H1 (cell line): ENCODE data around the gene VENTX. TPM values are rescaled to one million over a fixed set of nuclear protein-coding genes. Genes with fewer than 3 reads are reported as not detected.

Experiments used
- CTCF ChIA-PET: fragments of 300-600 bp; sonication (Branson Sonifier 250); formaldehyde crosslinking; loops from one replicate; lab custom pipeline; 2021; ENCODE audit not compliant: partially characterized antibody; lab: Charles Lee
- POLR2A ChIA-PET: fragments of 300-600 bp; sonication (Branson Sonifier 250); formaldehyde crosslinking; loops from one replicate; lab custom pipeline; 2021; ENCODE audit warnings: inconsistent platforms; ENCODE audit not compliant: partially characterized antibody; lab: Charles Lee
- DNase-seq, 2 experiments: peaks; one replicate each; pipeline versions ENCODE4 v3.0.0 to v3.0.0-alpha.2; 2010 to 2022; ENCODE audit warnings: low spot score in 2 of 2, low read depth in 1 of 2, mixed read lengths in 1 of 2
- FAIRE-seq: peaks from 2 replicates; lab custom pipeline; 2011; peaks lifted over from hg19 to GRCh38; lab: Jason Lieb, UNC
- H2AFZ ChIP-seq: 2 replicates; pipeline ENCODE4 v1.8.1; 2012; ENCODE audit warnings: low read length, inconsistent platforms
- H2AK5ac ChIP-seq: 2 replicates; pipeline ENCODE4 v1.6.1; 2013; ENCODE audit warnings: low read depth, low read length
- H2BK120ac ChIP-seq: replicated peaks from 2 replicates; pipeline ENCODE3; 2013; ENCODE audit warnings: low read depth, low read length, inconsistent platforms
- H2BK12ac ChIP-seq: 2 replicates; pipeline ENCODE4 v1.6.1; 2013; ENCODE audit warnings: low read depth, low read length
- H2BK15ac ChIP-seq: 2 replicates; pipeline ENCODE4 v1.6.1; 2013; ENCODE audit warnings: low read length
- H2BK20ac ChIP-seq: 2 replicates; pipeline ENCODE4 v1.6.1; 2013; ENCODE audit warnings: low read length
- H2BK5ac ChIP-seq: 2 replicates; pipeline ENCODE4 v1.6.1; 2013; ENCODE audit warnings: low read depth, low read length
- H3K14ac ChIP-seq: 2 replicates; pipeline ENCODE4 v1.6.1; 2013; ENCODE audit warnings: inconsistent platforms; ENCODE audit not compliant: insufficient read length
- H3K18ac ChIP-seq: 2 replicates; pipeline ENCODE4 v1.6.1; 2013; ENCODE audit warnings: low read length; ENCODE audit errors: extremely low read depth
- H3K23ac ChIP-seq: 2 replicates; pipeline ENCODE4 v1.6.1; 2013; ENCODE audit warnings: inconsistent platforms; ENCODE audit not compliant: insufficient read length
- H3K23me2 ChIP-seq: 2 replicates; pipeline ENCODE4 v1.6.1; 2013; ENCODE audit warnings: low read depth, low read length
- H3K27ac ChIP-seq: 2 replicates; pipeline ENCODE4 v1.6.1; 2011; ENCODE audit warnings: low read depth, low read length, inconsistent platforms
- H3K27me3 ChIP-seq, 4 experiments: replicated peaks in 1 of 4; 1 replicate in 1 of 4; 2 replicates in 3 of 4; pipeline versions ENCODE4 v1.6.1 to v1.8.1; 2011 to 2013; ENCODE audit warnings: low read length in 3 of 4, mild to moderate bottlenecking in 3 of 4, inconsistent platforms in 2 of 4, mixed read lengths in 2 of 4, moderate library complexity in 1 of 4; ENCODE audit not compliant: control insufficient read depth in 3 of 4, insufficient read depth in 3 of 4; ENCODE audit errors: extremely low read depth in 1 of 4
- H3K36me3 ChIP-seq, 4 experiments: 2 replicates each; pipeline versions ENCODE4 v1.6.1 to v1.8.1; 2011 to 2013; ENCODE audit warnings: mild to moderate bottlenecking in 4 of 4, low read length in 3 of 4, moderate library complexity in 2 of 4, control low read depth in 1 of 4, inconsistent platforms in 1 of 4; ENCODE audit not compliant: insufficient read depth in 4 of 4, control insufficient read depth in 2 of 4
- H3K4ac ChIP-seq: replicated peaks from 2 replicates; pipeline ENCODE3; 2013; ENCODE audit warnings: low read length, low read depth, mixed read lengths, inconsistent platforms; ENCODE audit not compliant: insufficient read length
- H3K4me1 ChIP-seq, 4 experiments: replicated peaks in 1 of 4; 1 replicate in 1 of 4; 2 replicates in 3 of 4; pipeline versions ENCODE4 v1.6.1 to v1.8.1; 2011 to 2013; ENCODE audit warnings: low read length in 3 of 4, inconsistent platforms in 2 of 4, mixed read lengths in 1 of 4; ENCODE audit not compliant: insufficient read depth in 4 of 4, control insufficient read depth in 3 of 4
- H3K4me2 ChIP-seq, 2 experiments: 2 replicates each; pipeline versions ENCODE4 v1.6.1 to v1.8.1; 2011 to 2013; ENCODE audit warnings: low read depth in 2 of 2, low read length in 2 of 2, control low read depth in 1 of 2, inconsistent platforms in 1 of 2, mild to moderate bottlenecking in 1 of 2; ENCODE audit not compliant: insufficient read depth in 1 of 2
- H3K4me3 ChIP-seq, 4 experiments: fragments of 200-600, 300-600 bp in 1 of 4; sonication (generic), shearing (Covaris generic), sonication (Bioruptor Twin) in 1 of 4; 2 replicates each; pipeline versions ENCODE4 v1.5.1 to v1.8.1; 2011 to 2016; ENCODE audit warnings: low read length in 4 of 4, low read depth in 3 of 4, control low read depth in 2 of 4, inconsistent platforms in 2 of 4, mild to moderate bottlenecking in 2 of 4, mixed read lengths in 1 of 4, moderate library complexity in 1 of 4; ENCODE audit not compliant: insufficient read depth in 2 of 4; ENCODE audit errors: extremely low read depth in 1 of 4
- H3K56ac ChIP-seq: replicated peaks from 2 replicates; pipeline ENCODE3; 2013; ENCODE audit warnings: low read depth, mild to moderate bottlenecking, mixed read lengths, low read length, inconsistent platforms; ENCODE audit not compliant: insufficient read length
- H3K79me1 ChIP-seq: 2 replicates; pipeline ENCODE4 v1.6.1; 2013; ENCODE audit warnings: low read depth, low read length, control low read depth
- H3K79me2 ChIP-seq, 2 experiments: 2 replicates each; pipeline versions ENCODE4 v1.6.1 to v1.8.1; 2012 to 2013; ENCODE audit warnings: low read length in 2 of 2, mild to moderate bottlenecking in 2 of 2, inconsistent platforms in 1 of 2; ENCODE audit not compliant: insufficient read depth in 2 of 2, control insufficient read depth in 1 of 2
- H3K9ac ChIP-seq, 4 experiments: replicated peaks in 1 of 4; 1 replicate in 1 of 4; 2 replicates in 3 of 4; pipeline versions ENCODE4 v1.6.1 to v1.8.1; 2011 to 2013; ENCODE audit warnings: low read depth in 3 of 4, low read length in 3 of 4, control low read depth in 2 of 4, mild to moderate bottlenecking in 2 of 4, moderate library complexity in 2 of 4, inconsistent platforms in 1 of 4; ENCODE audit errors: extremely low read depth in 1 of 4
- H3K9me3 ChIP-seq, 2 experiments: 2 replicates each; pipeline versions ENCODE4 v1.6.1 to v1.8.1; 2012 to 2013; ENCODE audit warnings: mild to moderate bottlenecking in 2 of 2, moderate library complexity in 2 of 2, control low read depth in 1 of 2, inconsistent platforms in 1 of 2, low read depth in 1 of 2, low read length in 1 of 2, mixed read lengths in 1 of 2; ENCODE audit not compliant: insufficient read depth in 2 of 2
- H4K20me1 ChIP-seq, 2 experiments: replicated peaks in 1 of 2; 2 replicates each; pipeline versions ENCODE3 to v1.8.1; 2011 to 2013; ENCODE audit warnings: inconsistent platforms in 2 of 2, low read length in 2 of 2, mild to moderate bottlenecking in 1 of 2; ENCODE audit not compliant: insufficient read depth in 2 of 2, control insufficient read depth in 1 of 2
- H4K5ac ChIP-seq: 2 replicates; pipeline ENCODE4 v1.6.1; 2013; ENCODE audit warnings: low read length, low read depth, mixed read lengths, inconsistent platforms; ENCODE audit not compliant: insufficient read length
- H4K8ac ChIP-seq: 2 replicates; pipeline ENCODE4 v1.8.0; 2013; ENCODE audit warnings: mild to moderate bottlenecking, moderate library complexity, low read length, inconsistent platforms; ENCODE audit not compliant: insufficient read depth; ENCODE audit errors: extremely low read depth
- H4K91ac ChIP-seq: replicated peaks from 2 replicates; pipeline ENCODE3; 2013; ENCODE audit warnings: low read length, mixed read lengths, inconsistent platforms; ENCODE audit not compliant: insufficient read length
- ASH2L ChIP-seq: fragments of 200-600, 300-600 bp; sonication (generic); IDR thresholded peaks from one replicate; pipeline ENCODE4 v1.7.1; 2017; ENCODE audit warnings: low read length
- CBX8 ChIP-seq: fragments of 300-800, 300-1000 bp; sonication (generic); IDR thresholded peaks from 2 replicates; pipeline ENCODE4 v1.7.1; 2016; ENCODE audit warnings: low read depth, low read length, borderline replicate concordance
- HDAC2 ChIP-seq, 2 experiments: fragments of 300-600 bp in 1 of 2; sonication (generic) in 1 of 2; IDR thresholded peaks; 2 replicates each; pipeline ENCODE4 v1.6.1; 2011 to 2012; ENCODE audit warnings: low read depth in 2 of 2, low read length in 2 of 2, mild to moderate bottlenecking in 2 of 2, moderate library complexity in 2 of 2, borderline replicate concordance in 1 of 2, inconsistent platforms in 1 of 2
- KDM5A ChIP-seq: fragments of 200-600 bp; IDR thresholded peaks from 2 replicates; pipeline ENCODE4 v1.7.1; 2012; ENCODE audit warnings: mild to moderate bottlenecking, low read length, inconsistent platforms, mixed read lengths
- PHF8 ChIP-seq: fragments of 200-600 bp; sonication (generic); conservative IDR thresholded peaks from 2 replicates; pipeline ENCODE4 v1.7.1; 2012; ENCODE audit warnings: low read depth, mild to moderate bottlenecking, inconsistent platforms, low read length, moderate library complexity
- whole genome bisulfite sequencing, 2 experiments: shearing (Covaris generic) in 1 of 2; methylation state at CpG; one replicate each; pipeline versions ENCODE4 v1.1.6 to v1.1.7; 2013 to 2015; ENCODE audit warnings: low lambda C conversion rate in 2 of 2, mixed read lengths in 2 of 2, inconsistent platforms in 1 of 2, low coverage in 1 of 2, missing lambda C conversion rate in 1 of 2; ENCODE audit not compliant: insufficient replicate concordance in 2 of 2, insufficient coverage in 1 of 2, insufficient read length in 1 of 2; ENCODE audit errors: extremely low coverage in 1 of 2, missing lambda C conversion rate in 1 of 2; 5-methylcytosine and 5-hydroxymethylcytosine counted together
- polyA plus RNA-seq, 7 experiments: library from polyadenylated mRNA; depleted of rRNA in 3 of 7; stranded (reverse) in 5 of 7; unstranded in 2 of 7; fragments of >200 nt in 5 of 7; fragments of 200-250 nt in 2 of 7; gene quantifications; 1 replicate in 5 of 7; 2 replicates in 1 of 7; 4 replicates in 1 of 7; pipeline versions ENCODE4 v1.2.1 to v1.2.3, GENCODE V29; 2011 to 2013; ENCODE audit warnings: missing spikeins in 2 of 7, mixed read lengths in 2 of 7
- total RNA-seq: library from RNA; stranded (reverse); fragmentation: NEBNext Ultra II Directional; extraction: Animal tissue kit (Norgen Biotek cat#: 25700); gene quantifications from 2 replicates; pipeline ENCODE4 v1.2.1, GENCODE V29; 2021
- TF ChIP-seq, protein P1 (sequence below): IDR thresholded peaks from 2 replicates; pipeline ENCODE4 v1.6.1; 2011; ENCODE audit warnings: low read length, improper control_type of control experiment
- TF ChIP-seq, protein P2 (sequence below): IDR thresholded peaks from 2 replicates; pipeline ENCODE4 v1.6.1; 2011; ENCODE audit warnings: low read depth, mild to moderate bottlenecking, low read length; ENCODE audit not compliant: insufficient read depth
- TF ChIP-seq, protein P3 (sequence below): IDR thresholded peaks from 2 replicates; pipeline ENCODE4 v1.6.1; 2012; ENCODE audit warnings: inconsistent platforms
- TF ChIP-seq, protein P4 (sequence below), 3 experiments: IDR thresholded peaks; 1 replicate in 2 of 3; 2 replicates in 1 of 3; pipeline versions ENCODE4 v1.5.1 to v1.6.1; 2011; ENCODE audit warnings: low read length in 3 of 3, mild to moderate bottlenecking in 3 of 3, inconsistent platforms in 2 of 3, low read depth in 1 of 3, moderate library complexity in 1 of 3; ENCODE audit not compliant: insufficient read depth in 1 of 3; ENCODE audit errors: control extremely low read depth in 1 of 3

The VENTX gene
- total and polyA plus RNA-seq, 2 of the 8 experiments (the other 6 are each of a cell fraction or from before 2014, with no cell fraction given), result 5.6 TPM

DNA sequence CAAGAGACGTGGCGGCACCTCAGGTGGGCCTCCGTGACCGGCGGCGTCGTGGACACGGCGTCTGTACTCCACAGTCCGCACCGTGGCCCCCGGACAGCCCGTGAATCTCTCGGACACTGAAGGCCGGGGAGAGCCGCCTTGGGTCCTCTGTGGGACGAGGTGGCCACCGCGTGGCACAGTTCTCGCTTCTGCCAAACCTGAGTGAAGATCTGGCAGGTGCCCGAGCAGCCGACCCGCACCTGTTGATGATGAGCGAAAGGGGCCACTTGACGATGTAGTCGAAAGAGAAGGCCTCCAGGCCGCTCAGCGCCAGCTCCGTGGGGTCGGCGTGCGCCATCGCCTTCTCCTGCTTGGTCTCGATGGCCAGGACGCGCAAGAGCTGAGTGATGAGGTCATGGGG lies 47.6 kb downstream of the VENTX start:
- CTCF ChIA-PET, result interaction anchor here (1.7 kb wide), 1 partner anchor 18 kb away, joined by 5 read pairs; no protein-coding TSS in a partner anchor
- TF ChIP-seq HDAC2 (IDR thresholded peaks at IDR 0.05; ENCODE audit: borderline replicate concordance in 1 of 2, low read depth in 2 of 2, low read length in 2 of 2), result no peak
- TF ChIP-seq KDM5A, result no peak
- no peak for TF ChIP-seq ASH2L
- TF ChIP-seq, protein P1, sequence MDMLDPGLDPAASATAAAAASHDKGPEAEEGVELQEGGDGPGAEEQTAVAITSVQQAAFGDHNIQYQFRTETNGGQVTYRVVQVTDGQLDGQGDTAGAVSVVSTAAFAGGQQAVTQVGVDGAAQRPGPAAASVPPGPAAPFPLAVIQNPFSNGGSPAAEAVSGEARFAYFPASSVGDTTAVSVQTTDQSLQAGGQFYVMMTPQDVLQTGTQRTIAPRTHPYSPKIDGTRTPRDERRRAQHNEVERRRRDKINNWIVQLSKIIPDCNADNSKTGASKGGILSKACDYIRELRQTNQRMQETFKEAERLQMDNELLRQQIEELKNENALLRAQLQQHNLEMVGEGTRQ, result no peak
- TF ChIP-seq, protein P2, sequence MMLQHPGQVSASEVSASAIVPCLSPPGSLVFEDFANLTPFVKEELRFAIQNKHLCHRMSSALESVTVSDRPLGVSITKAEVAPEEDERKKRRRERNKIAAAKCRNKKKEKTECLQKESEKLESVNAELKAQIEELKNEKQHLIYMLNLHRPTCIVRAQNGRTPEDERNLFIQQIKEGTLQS, result no peak
- TF ChIP-seq, protein P3, sequence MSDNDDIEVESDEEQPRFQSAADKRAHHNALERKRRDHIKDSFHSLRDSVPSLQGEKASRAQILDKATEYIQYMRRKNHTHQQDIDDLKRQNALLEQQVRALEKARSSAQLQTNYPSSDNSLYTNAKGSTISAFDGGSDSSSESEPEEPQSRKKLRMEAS, result no peak
- no peak for TF ChIP-seq CBX8
- TF ChIP-seq, protein P4, sequence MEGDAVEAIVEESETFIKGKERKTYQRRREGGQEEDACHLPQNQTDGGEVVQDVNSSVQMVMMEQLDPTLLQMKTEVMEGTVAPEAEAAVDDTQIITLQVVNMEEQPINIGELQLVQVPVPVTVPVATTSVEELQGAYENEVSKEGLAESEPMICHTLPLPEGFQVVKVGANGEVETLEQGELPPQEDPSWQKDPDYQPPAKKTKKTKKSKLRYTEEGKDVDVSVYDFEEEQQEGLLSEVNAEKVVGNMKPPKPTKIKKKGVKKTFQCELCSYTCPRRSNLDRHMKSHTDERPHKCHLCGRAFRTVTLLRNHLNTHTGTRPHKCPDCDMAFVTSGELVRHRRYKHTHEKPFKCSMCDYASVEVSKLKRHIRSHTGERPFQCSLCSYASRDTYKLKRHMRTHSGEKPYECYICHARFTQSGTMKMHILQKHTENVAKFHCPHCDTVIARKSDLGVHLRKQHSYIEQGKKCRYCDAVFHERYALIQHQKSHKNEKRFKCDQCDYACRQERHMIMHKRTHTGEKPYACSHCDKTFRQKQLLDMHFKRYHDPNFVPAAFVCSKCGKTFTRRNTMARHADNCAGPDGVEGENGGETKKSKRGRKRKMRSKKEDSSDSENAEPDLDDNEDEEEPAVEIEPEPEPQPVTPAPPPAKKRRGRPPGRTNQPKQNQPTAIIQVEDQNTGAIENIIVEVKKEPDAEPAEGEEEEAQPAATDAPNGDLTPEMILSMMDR (IDR thresholded peaks at IDR 0.05; ENCODE audit: control extremely low read depth in 1 of 3, insufficient read depth in 1 of 3, low read depth in 1 of 3, low read length in 3 of 3), result no peak
- no peak for TF ChIP-seq PHF8

More for the DNA sequence above, 47.6 kb downstream of the VENTX start:
- Histone ChIP-seq H2BK20ac (no peak overlapping the region), H3K9ac (no peak overlapping the region), H3K79me1 (no peaks in the 10 kb centered on the region), H3K4ac (no peak overlapping the region), H3K18ac (no peak overlapping the region), H3K36me3 (peaks cover 6 to 51% (median 24%) of the 10 kb centered on the region in 4 experiments), H3K79me2 (no peaks in the 10 kb centered on the region), H4K8ac (no peak overlapping the region), H4K5ac (no peak overlapping the region), H3K23me2 (no peaks in the 10 kb centered on the region), H3K56ac (no peak overlapping the region), H2BK5ac (no peak overlapping the region), H3K9me3 (no peaks in the 10 kb centered on the region), H3K14ac (no peak overlapping the region), H4K20me1 (peaks cover 0 to 9% of the 10 kb centered on the region in 2 experiments), H3K4me1 (no peaks in the 10 kb centered on the region), H2AK5ac (no peak overlapping the region), H2AFZ (no peak overlapping the region), H2BK120ac (no peak overlapping the region), H4K91ac (no peak overlapping the region), H3K27ac (no peak overlapping the region), H2BK15ac (no peak overlapping the region), H3K4me2 (no peak overlapping the region), H3K27me3 (no peaks in the 10 kb centered on the region), H2BK12ac (no peak overlapping the region), H3K4me3 (no peak overlapping the region), H3K23ac (no peak overlapping the region)
- 89% methylated on average over 36 of the region's 36 CpGs; no CpG with 5 or more reads in 1 of the 2 experiments for WGBS, 2 experiments
- POLR2A ChIA-PET, result interaction anchor here (1.1 kb wide), 1 partner anchor 13 kb away, joined by 3 read pairs; no protein-coding TSS in a partner anchor
- no peak for DNase-seq
- no peak for FAIRE-seq
